Nephron progenitor cell (in vitro differentiated cells): ENCODE data around the gene CFL1.

ENCODE experiments used
- DNase-seq: peaks from one replicate; pipeline ENCODE4 v3.0.0; 2021
- H3K27ac Mint-ChIP-seq: 2 replicates; pipeline ENCODE4 v1.8.0; 2021; ENCODE audit warnings: mild to moderate bottlenecking, moderate library complexity, mixed read lengths
- H3K27me3 Mint-ChIP-seq: 2 replicates; pipeline ENCODE4 v1.8.0; 2021; ENCODE audit warnings: mild to moderate bottlenecking, low read depth, mixed read lengths; ENCODE audit not compliant: poor library complexity
- H3K36me3 Mint-ChIP-seq: 2 replicates; pipeline ENCODE4 v1.8.0; 2021; ENCODE audit warnings: low read depth, mixed read lengths
- H3K4me1 Mint-ChIP-seq: 2 replicates; pipeline ENCODE4 v1.8.0; 2021; ENCODE audit warnings: mixed read lengths
- H3K4me3 Mint-ChIP-seq: 2 replicates; pipeline ENCODE4 v1.8.0; 2021; ENCODE audit warnings: mild to moderate bottlenecking, moderate library complexity, mixed read lengths
- H3K9me3 Mint-ChIP-seq: 2 replicates; pipeline ENCODE4 v1.8.0; 2021; ENCODE audit warnings: mild to moderate bottlenecking, moderate library complexity, mixed read lengths
- CTCF ChIP-seq: fragments of 200-600 bp; sonication (generic); IDR thresholded peaks from 2 replicates; pipeline ENCODE4 v1.5.0; 2021; ENCODE audit warnings: antibody characterized with exemption

Gene CFL1

GRCh38 chr11:65900125-65900898 is 42.3 kb upstream of the CFL1 start, which contains the start of gene FOSL1:
Gene FOSL1, minus strand, starts transcription at chr11:65900388. Its CDS starts 49 bp downstream, at chr11:65900339.
- peak; percentile 74 for DNase-seq
- peak within 1 kb of the TSS; percentile 66 for H3K4me3 Mint-ChIP-seq

GRCh38 chr11:65899356-65900124 is 41.6 kb upstream of the CFL1 start:
- peaks cover 25% of the 10 kb centered on the region for H3K4me1 Mint-ChIP-seq
- peak; percentile 48 for DNase-seq
- H3K36me3 Mint-ChIP-seq = no peaks in the 10 kb centered on the region
- H3K27ac Mint-ChIP-seq = no peak overlapping the region
- peaks cover 4% of the 10 kb centered on the region for H3K9me3 Mint-ChIP-seq
- TF ChIP-seq CTCF = no peak
- peaks cover 94% of the 10 kb centered on the region for H3K27me3 Mint-ChIP-seq
- peak overlapping the region; percentile 66 for H3K4me3 Mint-ChIP-seq

More at GRCh38 chr11:65900125-65900898, 42.3 kb upstream of the CFL1 start, which contains the start of gene FOSL1:
- TF ChIP-seq CTCF = no peak
- H3K36me3 Mint-ChIP-seq = no peaks in the 10 kb centered on the region
- H3K9me3 Mint-ChIP-seq = peaks cover 4% of the 10 kb centered on the region
- H3K27me3 Mint-ChIP-seq = peaks cover 97% of the 10 kb centered on the region
- H3K4me1 Mint-ChIP-seq = peaks cover 25% of the 10 kb centered on the region
- H3K27ac Mint-ChIP-seq = no peak within 1 kb of the TSS

- peaks cover 4% of the 10 kb centered on the region for H3K9me3 Mint-ChIP-seq
- no peak overlapping the region for H3K27ac Mint-ChIP-seq
- peaks cover 87% of the 10 kb centered on the region for H3K27me3 Mint-ChIP-seq
- no peak for TF ChIP-seq CTCF
- H3K4me3 Mint-ChIP-seq = peak overlapping the region; percentile 81
- H3K4me1 Mint-ChIP-seq = peaks cover 26% of the 10 kb centered on the region
- no peaks in the 10 kb centered on the region for H3K36me3 Mint-ChIP-seq
- no peak for DNase-seq
These were observed 40.8 kb upstream of the CFL1 start for GRCh38 chr11:65898656-65899355.

- Mint-ChIP-seq H3K4me3 (no peak overlapping the region), H3K36me3 (no peaks in the 10 kb centered on the region), H3K4me1 (peaks cover 28% of the 10 kb centered on the region), H3K27ac (no peak overlapping the region), H3K9me3 (peaks cover 4% of the 10 kb centered on the region), H3K27me3 (peaks cover 74% of the 10 kb centered on the region)
- no peak for TF ChIP-seq CTCF
- DNase-seq = no peak
These were observed 39.1 kb upstream of the CFL1 start for GRCh38 chr11:65897020-65897471.

GRCh38 chr11:65896034-65896999 is 38.3 kb upstream of the CFL1 start:
- H3K27ac Mint-ChIP-seq = no peak overlapping the region
- no peak overlapping the region for H3K4me3 Mint-ChIP-seq
- peaks cover 4% of the 10 kb centered on the region for H3K9me3 Mint-ChIP-seq
- TF ChIP-seq CTCF = no peak
- peaks cover 28% of the 10 kb centered on the region for H3K4me1 Mint-ChIP-seq
- no peaks in the 10 kb centered on the region for H3K36me3 Mint-ChIP-seq
- peaks cover 67% of the 10 kb centered on the region for H3K27me3 Mint-ChIP-seq
- no peak for DNase-seq
